ENCODE data around the gene KHSRP. TPM values are rescaled to one million over a fixed set of nuclear protein-coding genes. Genes with fewer than 3 reads are reported as not detected.
A peak's percentile ranks its signal among the peaks of the same experiment; 100 is the strongest.
"Not testable (repeated sequence)": the region's sequence is repeated elsewhere in the genome, so short reads cannot be mapped to it uniquely, and the experiment has no call there.

KHSRP gene
- total RNA-seq, 1 donor from 2014 or later = 103 TPM

DNA sequence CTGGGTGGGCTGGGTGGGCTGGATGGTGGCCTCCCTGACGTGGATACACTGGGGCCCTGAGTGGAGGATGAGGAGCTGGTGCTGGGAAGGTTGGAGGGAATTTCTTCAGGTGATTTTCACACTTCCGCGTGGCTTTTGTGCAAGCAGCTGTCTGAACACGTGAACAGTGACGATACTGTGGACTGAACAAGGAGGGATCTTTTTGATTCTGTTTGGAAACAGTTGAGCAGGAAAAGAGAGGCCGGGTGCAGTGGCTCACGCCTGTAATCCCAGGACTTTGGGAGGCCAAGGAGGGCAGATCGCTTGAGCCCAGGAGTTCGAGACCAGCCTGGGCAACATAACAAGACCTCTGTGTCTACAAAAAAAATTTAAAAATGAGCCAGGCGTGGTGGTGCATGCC lies 22.6 kb downstream of the KHSRP start:
- DNase-seq (no peak), ATAC-seq (no peak)
- intact Hi-C loops (cut with micrococcal nuclease) = no loop called here

- ATAC-seq; intact Hi-C loops (cut with micrococcal nuclease); DNase-seq: not testable (repeated sequence)
Observed at GRCh38 chr19:6400062-6400944, 24.3 kb downstream of the KHSRP start.

DNA sequence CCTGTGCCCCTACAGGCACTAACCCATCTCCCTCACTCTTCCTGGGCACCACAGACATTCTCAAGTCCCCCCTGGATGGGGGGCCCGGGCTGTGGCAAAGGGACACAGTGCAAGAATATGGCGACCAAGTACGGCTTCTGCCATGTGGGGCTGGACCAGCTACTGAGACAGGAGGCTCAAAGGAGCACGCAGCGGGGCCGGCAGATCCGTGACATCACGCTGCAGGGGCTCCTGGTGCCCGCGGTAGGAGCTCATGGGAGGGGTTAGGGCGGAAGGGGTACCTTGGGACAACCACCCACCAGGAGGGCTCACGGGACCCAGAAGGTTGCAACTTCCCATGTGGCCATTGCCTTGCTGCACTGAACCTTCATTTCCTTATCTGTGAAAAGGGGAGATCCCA lies 28.3 kb downstream of the KHSRP start:
- DNase-seq (no peak), ATAC-seq (no peak)
- intact Hi-C loops (cut with micrococcal nuclease) = no loop called here

DNA sequence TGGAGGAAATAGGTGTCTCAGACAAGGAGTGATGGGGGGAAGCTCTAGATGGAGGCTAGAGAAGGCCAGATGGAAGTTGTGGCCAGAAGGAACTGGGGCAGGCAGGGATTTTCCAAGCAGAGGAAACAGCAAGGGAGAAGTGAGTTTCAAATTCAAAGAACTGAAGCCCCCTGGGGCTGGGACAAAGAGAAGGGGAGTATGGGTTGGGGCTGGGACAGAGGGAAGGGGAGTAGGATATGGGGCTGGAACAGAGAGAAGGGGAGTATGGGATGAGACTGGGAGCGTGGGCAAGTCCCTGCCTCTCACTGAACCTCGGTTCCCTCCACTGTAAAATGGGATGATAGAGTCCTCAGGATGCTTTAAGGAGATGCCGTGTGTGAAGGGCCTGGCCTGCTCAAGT lies 29.8 kb downstream of the KHSRP start:
- intact Hi-C loops (cut with micrococcal nuclease) = no loop called here
- ATAC-seq (no peak), DNase-seq (no peak)

DNA sequence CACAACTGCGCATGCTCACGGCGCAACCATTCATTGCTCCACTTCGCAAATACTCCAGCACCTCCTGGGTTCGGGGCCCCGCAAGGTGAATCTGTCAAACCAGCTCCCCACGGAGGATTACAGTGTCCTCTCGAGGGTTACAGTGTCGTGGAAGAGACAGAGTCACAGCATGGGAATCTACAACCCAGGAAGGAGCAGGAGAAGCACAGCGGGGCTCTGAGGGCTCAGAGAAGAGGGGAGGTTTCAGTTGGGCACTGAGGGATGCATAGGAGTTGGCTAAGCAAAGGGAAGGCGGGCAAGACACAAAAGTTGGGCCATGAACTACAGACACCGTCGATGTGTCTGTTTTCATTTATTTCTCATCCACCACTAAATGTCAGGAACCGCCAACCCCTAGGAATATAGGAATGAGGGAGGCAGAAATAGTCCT lies 30.6 kb downstream of the KHSRP start:
- ATAC-seq = no peak
- DNase-seq = no peak
- intact Hi-C loops (cut with micrococcal nuclease) = no loop called here

- ATAC-seq (peak; percentile 95), DNase-seq (peak; percentile 97)
- intact Hi-C loops (cut with micrococcal nuclease) = no loop called here
Observed at GRCh38 chr19:6393074-6393982, 31.3 kb downstream of the KHSRP start, which contains the start of gene GTF2F1. TSS of gene GTF2F1 (minus strand) at chr19:6393164. CDS start at chr19:6392995, 169 bp downstream.

DNA sequence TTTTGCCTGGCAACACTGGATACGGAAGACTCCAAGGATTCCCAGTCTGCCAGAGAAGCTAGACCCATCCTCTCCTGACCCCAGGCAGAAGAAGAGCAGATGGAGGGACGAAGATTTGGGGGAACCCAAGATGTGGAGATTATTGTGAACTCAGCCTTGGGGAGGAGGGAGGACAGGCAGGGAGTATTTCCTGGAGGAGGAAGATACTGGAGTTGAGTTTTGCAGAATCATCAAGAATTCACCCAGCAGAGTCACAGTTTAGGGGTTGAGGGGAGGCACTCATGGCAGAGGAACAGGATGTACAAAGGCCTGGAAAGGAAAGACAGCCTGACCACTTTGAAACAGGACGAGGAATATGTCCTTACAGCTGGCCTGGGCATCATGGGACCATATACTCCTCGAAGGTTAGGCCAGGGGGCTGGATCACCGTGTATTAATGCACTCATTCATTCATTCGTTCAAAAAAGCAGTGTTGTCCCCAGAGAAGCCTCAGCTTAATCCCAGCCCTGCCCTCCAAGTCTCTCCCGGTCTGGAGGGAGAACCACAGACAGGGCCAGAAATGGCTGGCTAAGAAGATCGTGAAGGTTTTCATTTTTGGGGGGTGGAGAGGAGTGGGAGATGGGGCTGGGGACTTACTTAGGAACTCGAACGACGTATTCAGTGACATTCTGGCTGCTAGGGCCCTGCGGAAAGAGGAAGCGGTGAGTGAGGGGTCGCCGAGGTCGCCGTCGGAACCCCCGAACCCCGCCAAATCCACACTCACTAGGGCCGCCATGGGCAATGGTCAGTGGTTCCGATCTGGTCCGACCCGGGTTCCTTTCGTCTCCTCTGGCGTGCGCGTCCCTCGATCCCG lies 32.2 kb downstream of the KHSRP start:
- intact Hi-C loops (cut with micrococcal nuclease) = no loop called here
- no peak for DNase-seq
- no peak for ATAC-seq

DNA sequence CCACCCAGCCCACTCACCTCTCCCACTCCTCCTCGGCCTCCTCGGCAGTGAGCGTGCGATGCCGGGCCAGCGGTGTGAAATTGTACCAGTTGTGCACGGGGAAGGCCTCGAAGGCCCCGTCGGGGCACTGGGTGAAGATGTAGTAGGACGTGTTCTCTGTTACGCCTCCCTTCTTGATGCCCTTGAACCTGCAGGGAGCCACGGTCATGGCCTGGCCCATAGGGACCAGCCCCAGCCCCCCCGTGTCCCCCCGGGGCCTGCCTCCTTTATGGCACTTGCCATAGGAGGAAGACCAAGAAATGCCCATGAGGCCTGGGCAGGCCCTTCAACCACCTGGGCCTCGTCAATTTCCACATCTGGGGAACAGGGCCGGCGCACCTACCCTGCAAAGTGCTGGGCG lies 37.2 kb downstream of the KHSRP start:
- intact Hi-C loops (cut with micrococcal nuclease) = no loop called here
- DNase-seq (no peak), ATAC-seq (no peak)

- no peak for DNase-seq
- no peak for ATAC-seq
- intact Hi-C loops (cut with micrococcal nuclease) = no loop called here
Observed at GRCh38 chr19:6384381-6384780, 40.2 kb downstream of the KHSRP start.

DNA sequence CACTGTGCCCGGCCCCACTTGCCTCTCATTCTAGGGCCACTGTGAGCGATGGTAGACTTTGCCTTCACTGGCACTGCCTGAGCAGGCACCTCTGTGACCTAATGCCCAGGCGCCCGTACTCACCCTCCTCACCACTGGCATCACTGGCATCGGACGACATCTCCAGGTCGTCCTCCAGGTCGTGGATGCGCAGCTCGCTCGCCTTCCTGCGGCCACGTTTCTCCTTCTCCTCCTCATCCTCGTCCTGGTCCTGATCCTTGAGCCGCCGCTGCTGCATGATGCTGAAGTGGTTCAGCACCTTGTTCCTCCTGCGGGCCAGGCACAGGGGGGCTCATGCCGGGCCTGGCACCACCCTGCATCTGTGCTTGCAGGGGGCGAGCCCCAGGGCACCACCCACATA lies 41.4 kb downstream of the KHSRP start:
- ATAC-seq (no peak), DNase-seq (no peak)
- intact Hi-C loops (cut with micrococcal nuclease) = no loop called here

DNA sequence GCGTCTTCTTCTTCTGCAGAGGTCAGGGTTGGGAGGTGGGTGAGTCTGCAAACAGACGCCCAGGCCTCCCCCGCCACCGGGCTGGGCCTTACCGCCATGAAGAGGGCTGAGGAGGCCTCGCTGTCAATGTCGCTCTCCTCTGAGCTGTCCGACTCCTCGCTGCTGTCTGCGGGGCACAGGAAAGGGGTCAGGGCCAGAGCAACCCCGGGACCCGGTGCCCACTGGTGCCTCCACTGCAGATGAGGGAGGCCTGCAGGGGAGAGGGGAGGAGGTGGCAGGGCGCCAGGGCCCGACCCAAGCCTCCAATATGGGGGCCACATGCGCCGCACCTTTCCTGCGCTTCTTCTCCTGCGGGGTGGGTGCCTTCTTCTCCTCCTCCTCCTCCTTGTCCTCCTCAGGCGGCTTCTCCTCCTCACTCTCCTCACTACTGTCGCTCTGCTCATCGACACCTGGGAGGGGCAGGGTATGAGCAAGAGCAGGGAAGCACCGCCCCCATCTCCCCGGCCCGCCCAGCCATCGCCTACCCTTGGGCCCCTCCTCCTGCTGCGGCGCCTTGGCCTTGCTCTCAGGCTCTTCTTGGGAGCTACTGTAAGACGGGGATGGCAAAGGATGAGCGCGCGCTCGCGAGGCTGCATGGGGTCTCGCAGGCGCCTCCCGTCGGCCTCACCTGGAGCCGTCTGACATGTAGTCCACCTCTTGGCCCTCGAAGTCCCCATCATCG lies 43.4 kb downstream of the KHSRP start:
- DNase-seq (no peak), ATAC-seq (no peak)
- intact Hi-C loops (cut with micrococcal nuclease) = no loop called here

- ATAC-seq = no peak
- intact Hi-C loops (cut with micrococcal nuclease) = no loop called here
- no peak for DNase-seq
Observed at GRCh38 chr19:6379744-6380143, 44.9 kb downstream of the KHSRP start.

GRCh38 chr19:6378486-6378885 lies 46.1 kb downstream of the KHSRP start:
- intact Hi-C loops (cut with micrococcal nuclease) = no loop called here
- ATAC-seq = no peak
- no peak for DNase-seq

DNA sequence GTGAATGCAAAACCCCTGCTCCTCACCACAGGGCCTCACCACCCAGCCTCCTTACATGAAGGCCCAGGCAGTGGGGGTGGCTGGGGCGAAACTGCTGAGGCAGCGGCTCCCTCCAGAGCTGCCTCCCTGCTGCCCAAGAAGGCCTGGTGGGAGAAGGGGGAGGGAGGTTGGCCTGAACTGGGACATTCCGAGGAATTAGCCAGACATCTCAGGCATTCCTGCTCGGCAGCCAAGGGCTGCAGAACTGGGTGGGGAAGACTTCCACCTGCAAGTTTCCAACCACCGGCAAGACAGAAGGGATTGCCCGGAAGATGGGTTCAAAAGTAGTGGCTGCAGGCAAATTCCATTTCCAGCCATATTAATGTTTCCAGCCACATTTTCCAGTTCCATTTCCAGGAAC lies 46.6 kb downstream of the KHSRP start:
- ATAC-seq = no peak
- DNase-seq = no peak
- intact Hi-C loops (cut with micrococcal nuclease) = no loop called here

DNA sequence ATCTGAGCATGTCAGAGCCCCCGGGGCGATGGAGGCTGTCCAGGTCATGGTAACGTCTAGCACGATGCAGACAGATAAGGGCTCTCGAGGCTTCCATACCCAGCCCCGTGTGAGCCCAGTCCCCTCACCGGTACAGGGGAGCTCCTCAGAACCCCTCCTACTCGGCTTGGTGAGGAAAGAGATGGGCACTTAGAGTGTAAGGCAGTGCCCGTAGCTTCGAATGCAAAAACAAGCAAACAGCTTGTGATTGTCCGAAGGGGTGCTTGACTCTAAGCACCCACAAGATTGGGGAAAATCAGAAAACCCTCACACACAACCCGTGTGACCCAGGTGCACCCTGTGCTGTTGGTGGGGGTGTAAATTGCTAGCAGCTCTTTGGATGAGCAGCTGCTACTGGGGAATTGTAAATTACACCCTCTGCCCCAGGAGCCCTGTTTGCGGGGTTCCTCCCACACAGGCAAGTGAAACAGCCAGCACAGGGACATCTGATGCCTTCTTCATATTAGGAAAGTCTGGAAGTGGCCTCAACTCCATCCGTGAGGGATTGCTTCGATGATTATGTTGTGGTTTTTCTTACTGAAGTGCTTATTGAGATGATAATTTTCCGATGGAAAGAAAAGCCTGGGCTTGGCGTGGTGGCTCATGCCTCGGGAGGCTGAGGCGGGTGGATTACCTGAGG lies 48.0 kb downstream of the KHSRP start:
- ATAC-seq = no peak
- no peak for DNase-seq
- intact Hi-C loops (cut with micrococcal nuclease) = no loop called here

- ATAC-seq (no peak), DNase-seq (no peak)
- intact Hi-C loops (cut with micrococcal nuclease) = no loop called here
Observed at GRCh38 chr19:6375411-6376010, 49.1 kb downstream of the KHSRP start, which contains the start of gene PSPN. TSS of gene PSPN (minus strand) at chr19:6375933. CDS start at chr19:6375849, 84 bp downstream.

DNA sequence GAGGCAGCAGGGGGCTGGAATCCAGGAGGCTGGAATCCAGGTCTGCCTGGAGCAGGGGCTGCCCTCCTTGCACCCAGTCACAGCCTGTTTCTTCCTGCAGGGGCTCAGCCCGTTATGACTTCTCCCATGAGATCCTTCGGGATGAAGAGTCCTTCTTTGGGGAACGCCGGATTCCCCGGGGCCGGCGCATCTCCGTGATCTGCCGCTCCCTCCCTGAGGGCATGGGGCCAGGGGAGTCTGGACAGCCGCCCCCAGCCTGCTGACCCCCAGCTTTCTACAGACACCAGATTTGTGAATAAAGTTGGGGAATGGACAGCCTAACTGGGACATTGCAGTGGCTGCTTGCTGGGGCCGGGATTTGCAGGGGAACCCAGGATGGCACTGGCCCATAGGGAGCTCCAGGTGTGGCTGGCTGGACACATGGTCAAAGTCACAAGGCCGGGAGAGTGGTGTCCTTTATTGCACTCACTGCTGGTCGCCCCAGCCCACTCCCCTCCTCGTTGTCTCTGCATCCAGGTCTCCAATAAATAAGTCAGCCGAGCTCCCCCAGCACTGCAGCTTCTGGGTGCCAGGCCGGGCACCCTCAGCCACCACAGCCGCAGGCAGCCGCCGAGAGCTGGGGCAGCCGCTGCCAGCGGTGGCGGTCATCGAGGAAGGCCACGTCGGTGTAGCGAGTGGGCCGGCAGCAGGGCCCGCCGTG lies 49.8 kb downstream of the KHSRP start:
- intact Hi-C loops (cut with micrococcal nuclease) = no loop called here
- DNase-seq (no peak), ATAC-seq (no peak)
